ENCODE data around the gene TBKBP1. TPM values are rescaled to one million over a fixed set of nuclear protein-coding genes. Genes with fewer than 3 reads are reported as not detected.

TBKBP1 gene
- polyA plus RNA-seq, 3 donors = 0.22 to 7.7 (median 0.45) TPM

- no peak overlapping the region for H2AFZ ChIP-seq (ENCODE audit: insufficient read depth, low read depth, low read length, poor library complexity, severe bottlenecking)
- Mint-ChIP-seq H3K4me1 (peaks cover 28% of the 10 kb centered on the region), H3K27ac (no peak overlapping the region), H3K27me3 (ENCODE audit: low read depth in 3 of 3) (peaks cover 46 to 56% (median 48%) of the 10 kb centered on the region in 3 donors), H3K9me3 (peaks cover 0 to 3% (median 0%) of the 10 kb centered on the region in 7 donors), H3K4me3 (no peak overlapping the region), H3K36me3 (no peaks in the 10 kb centered on the region)
- no peak for TF ChIP-seq CTCF (IDR thresholded peaks at IDR 0.05)
- no peaks in the 10 kb centered on the region for H3K9me3 ChIP-seq (replicated peaks in 1 of 2; ENCODE audit: control insufficient read depth in 1 of 2, insufficient read depth in 1 of 2, low read length in 2 of 2)
- no peaks in the 10 kb centered on the region for H3K79me2 ChIP-seq (ENCODE audit: insufficient read depth, low read length)
- peaks cover 19 to 41% of the 10 kb centered on the region in 2 donors for H3K27me3 ChIP-seq (ENCODE audit: control insufficient read depth in 2 of 2, insufficient read depth in 2 of 2, low read length in 2 of 2)
- no peak overlapping the region for H3K4me2 ChIP-seq (replicated peaks; ENCODE audit: extremely low read depth, low read length, poor library complexity, severe bottlenecking)
- H3K27ac ChIP-seq (ENCODE audit: low read depth in 1 of 2, low read length in 2 of 2) = no peak overlapping the region
- DNase-seq = no peak
- intact Hi-C loops (cut with micrococcal nuclease) = no loop called here
- no peaks in the 10 kb centered on the region for H4K20me1 ChIP-seq (ENCODE audit: insufficient read depth, low read length)
- H3K36me3 ChIP-seq (replicated peaks in 1 of 2; ENCODE audit: control insufficient read depth in 1 of 2, insufficient read depth in 2 of 2, low read length in 2 of 2) = no peaks in the 10 kb centered on the region
- H3K4me3 ChIP-seq (replicated peaks in 1 of 3; ENCODE audit: low read depth in 2 of 3, low read length in 3 of 3) = no peak overlapping the region
- no peak overlapping the region for H3K9ac ChIP-seq (ENCODE audit: insufficient read depth, low read length, poor library complexity, severe bottlenecking)
- WGBS (ENCODE audit: insufficient coverage) = 100% methylated on average over 2 of the region's 3 CpGs
- peaks cover 5 to 20% of the 10 kb centered on the region in 2 donors for H3K4me1 ChIP-seq (ENCODE audit: control insufficient read depth in 1 of 2, insufficient read depth in 2 of 2, low read length in 2 of 2)
Observed at GRCh38 chr17:47716375-47716774, 22.4 kb downstream of the TBKBP1 start.

GRCh38 chr17:47717261-47717697 lies 23.3 kb downstream of the TBKBP1 start:
- Histone ChIP-seq H3K4me2 (replicated peaks; ENCODE audit: extremely low read depth, low read length, poor library complexity, severe bottlenecking) (no peak overlapping the region), H3K79me2 (ENCODE audit: insufficient read depth, low read length) (no peaks in the 10 kb centered on the region), H3K27ac (ENCODE audit: low read depth in 1 of 2, low read length in 2 of 2) (no peak overlapping the region), H3K4me3 (replicated peaks in 1 of 3; ENCODE audit: low read depth in 2 of 3, low read length in 3 of 3) (no peak overlapping the region), H3K9me3 (replicated peaks in 1 of 2; ENCODE audit: control insufficient read depth in 1 of 2, insufficient read depth in 1 of 2, low read length in 2 of 2) (no peaks in the 10 kb centered on the region), H3K9ac (ENCODE audit: insufficient read depth, low read length, poor library complexity, severe bottlenecking) (no peak overlapping the region), H3K4me1 (ENCODE audit: control insufficient read depth in 1 of 2, insufficient read depth in 2 of 2, low read length in 2 of 2) (peaks cover 5 to 14% of the 10 kb centered on the region in 2 donors), H3K36me3 (replicated peaks in 1 of 2; ENCODE audit: control insufficient read depth in 1 of 2, insufficient read depth in 2 of 2, low read length in 2 of 2) (no peaks in the 10 kb centered on the region), H2AFZ (ENCODE audit: insufficient read depth, low read depth, low read length, poor library complexity, severe bottlenecking) (no peak overlapping the region), H4K20me1 (ENCODE audit: insufficient read depth, low read length) (no peaks in the 10 kb centered on the region), H3K27me3 (ENCODE audit: control insufficient read depth in 2 of 2, insufficient read depth in 2 of 2, low read length in 2 of 2) (peaks cover 21 to 50% of the 10 kb centered on the region in 2 donors)
- Mint-ChIP-seq H3K4me3 (no peak overlapping the region), H3K36me3 (no peaks in the 10 kb centered on the region), H3K9me3 (peaks cover 0 to 3% (median 0%) of the 10 kb centered on the region in 7 donors), H3K4me1 (peaks cover 24% of the 10 kb centered on the region), H3K27me3 (ENCODE audit: low read depth in 3 of 3) (peaks cover 54 to 65% (median 57%) of the 10 kb centered on the region in 3 donors), H3K27ac (no peak overlapping the region)
- DNase-seq = no peak
- peak; percentile 46 for TF ChIP-seq CTCF (IDR thresholded peaks at IDR 0.05)
- intact Hi-C loops (cut with micrococcal nuclease) = no loop called here
- WGBS (ENCODE audit: insufficient coverage) = no CpG with 5 or more reads among the region's 2 CpGs
